ENCODE data around the gene OPCML. TPM values are rescaled to one million over a fixed set of nuclear protein-coding genes. Genes with fewer than 3 reads are reported as not detected.

OPCML gene
- total and polyA plus RNA-seq, 2 of the 13 experiments (the other 11 are each of a cell fraction or from before 2014, with no cell fraction given): not detected

- no peaks in the 10 kb centered on the region for H3K4me1 ChIP-seq (ENCODE audit: insufficient read depth, low read length)
- ATAC-seq (no peak), DNase-seq (ENCODE audit: low spot score) (no peak), FAIRE-seq (no peak)
- ChIA-PET POLR2A (no interaction called here), CTCF (ENCODE audit: low intra/inter-chr PET ratio, low total read pairs) (no interaction called here)
- H3K27me3 ChIP-seq (ENCODE audit: control insufficient read depth in 1 of 2, insufficient read depth in 2 of 2, low read length in 2 of 2): no peaks in the 10 kb centered on the region; a peak in 1 of 5 replicates
- intact Hi-C loops (cut with micrococcal nuclease; ENCODE audit: unreplicated experiment): no loop called here
- no peak overlapping the region for H2AFZ ChIP-seq (ENCODE audit: low read length)
- no peak overlapping the region for H3K4me3 ChIP-seq (replicated peaks in 1 of 3; ENCODE audit: insufficient read depth in 1 of 3, low read depth in 2 of 3, low read length in 3 of 3)
- in situ Hi-C loops (cut with HindIII; ENCODE audit: extremely low pct_ligation_motif_present, low pct_unique_long_range_greater_than_20kb): no loop called here
- no peaks in the 10 kb centered on the region for H3K79me2 ChIP-seq (ENCODE audit: insufficient read depth, low read length)
- no peak overlapping the region for H3K27ac ChIP-seq (ENCODE audit: extremely low read length, insufficient read depth, low read length)
- TF ChIP-seq KDM4B (CRISPR knock-in tag; IDR thresholded peaks at IDR 0.05): no peak
- no peak for TF ChIP-seq ZNF224 (CRISPR knock-in tag; IDR thresholded peaks at IDR 0.05)
- TF ChIP-seq MLXIP (CRISPR knock-in tag; IDR thresholded peaks at IDR 0.05; ENCODE audit: borderline replicate concordance): no peak
- no peak for TF ChIP-seq ZNF34 (CRISPR knock-in tag; IDR thresholded peaks at IDR 0.05; ENCODE audit: borderline replicate concordance)
- TF ChIP-seq ZBTB3 (CRISPR knock-in tag; IDR thresholded peaks at IDR 0.05; ENCODE audit: borderline replicate concordance, low read depth): no peak
- TF ChIP-seq TEAD2 (CRISPR knock-in tag; IDR thresholded peaks at IDR 0.05): no peak
- no peak for TF ChIP-seq BRD4 (CRISPR knock-in tag; IDR thresholded peaks at IDR 0.05)
- TF ChIP-seq NAIF1 (CRISPR knock-in tag; IDR thresholded peaks at IDR 0.05; ENCODE audit: borderline replicate concordance): no peak
- no peak for TF ChIP-seq ZSCAN9 (CRISPR knock-in tag; IDR thresholded peaks at IDR 0.05; ENCODE audit: borderline replicate concordance)
- TF ChIP-seq ARNT2 (CRISPR knock-in tag; IDR thresholded peaks at IDR 0.05; ENCODE audit: low read depth): no peak
- no peak for TF ChIP-seq PAF1 (CRISPR knock-in tag; IDR thresholded peaks at IDR 0.05)
- TF ChIP-seq UBTF (CRISPR knock-in tag; IDR thresholded peaks at IDR 0.05): no peak
- H4K20me1 ChIP-seq (ENCODE audit: insufficient read depth, low read length): no peaks in the 10 kb centered on the region
- H3K9me3 ChIP-seq (ENCODE audit: low read length): no peaks in the 10 kb centered on the region
- no peaks in the 10 kb centered on the region for H3K36me3 ChIP-seq (replicated peaks in 1 of 2; ENCODE audit: control insufficient read depth in 1 of 2, insufficient read depth in 2 of 2, low read length in 2 of 2)
- no peak overlapping the region for H3K9ac ChIP-seq (ENCODE audit: insufficient read depth, low read depth, low read length)
- no peak overlapping the region for H3K4me2 ChIP-seq (ENCODE audit: low read depth, low read length)
- WGBS (ENCODE audit: low lambda C conversion rate): 43% methylated on average over 7 of the region's 7 CpGs
- BruUV-seq (replicated peaks): no TSS peak
Measured at GRCh38 chr11:133548641-133549040, 16.3 kb upstream of the OPCML start.

All from HepG2 (cell line).